Esophagus squamous epithelium (tissue), 4 donors: ENCODE results near the gene RAB11FIP5.

Experiments
- POLR2A ChIP-seq, 4 donors: fragments of 450-650 bp; IDR thresholded peaks; one replicate each; pipeline ENCODE4 v1.6.1; 2017; ENCODE audit warnings: antibody characterized with exemption in 4 of 4, mild to moderate bottlenecking in 4 of 4, moderate library complexity in 3 of 4
- TF ChIP-seq, protein P1 (sequence below), 6 experiments: fragments of 450-650 bp in 4 of 6; fragments of 200-600 bp in 2 of 6; sonication (generic) in 2 of 6; IDR thresholded peaks; one replicate each; pipeline ENCODE4 v1.5.1; 2016 to 2019; ENCODE audit warnings: antibody characterized with exemption in 6 of 6, mild to moderate bottlenecking in 4 of 6, moderate library complexity in 4 of 6

DNA sequence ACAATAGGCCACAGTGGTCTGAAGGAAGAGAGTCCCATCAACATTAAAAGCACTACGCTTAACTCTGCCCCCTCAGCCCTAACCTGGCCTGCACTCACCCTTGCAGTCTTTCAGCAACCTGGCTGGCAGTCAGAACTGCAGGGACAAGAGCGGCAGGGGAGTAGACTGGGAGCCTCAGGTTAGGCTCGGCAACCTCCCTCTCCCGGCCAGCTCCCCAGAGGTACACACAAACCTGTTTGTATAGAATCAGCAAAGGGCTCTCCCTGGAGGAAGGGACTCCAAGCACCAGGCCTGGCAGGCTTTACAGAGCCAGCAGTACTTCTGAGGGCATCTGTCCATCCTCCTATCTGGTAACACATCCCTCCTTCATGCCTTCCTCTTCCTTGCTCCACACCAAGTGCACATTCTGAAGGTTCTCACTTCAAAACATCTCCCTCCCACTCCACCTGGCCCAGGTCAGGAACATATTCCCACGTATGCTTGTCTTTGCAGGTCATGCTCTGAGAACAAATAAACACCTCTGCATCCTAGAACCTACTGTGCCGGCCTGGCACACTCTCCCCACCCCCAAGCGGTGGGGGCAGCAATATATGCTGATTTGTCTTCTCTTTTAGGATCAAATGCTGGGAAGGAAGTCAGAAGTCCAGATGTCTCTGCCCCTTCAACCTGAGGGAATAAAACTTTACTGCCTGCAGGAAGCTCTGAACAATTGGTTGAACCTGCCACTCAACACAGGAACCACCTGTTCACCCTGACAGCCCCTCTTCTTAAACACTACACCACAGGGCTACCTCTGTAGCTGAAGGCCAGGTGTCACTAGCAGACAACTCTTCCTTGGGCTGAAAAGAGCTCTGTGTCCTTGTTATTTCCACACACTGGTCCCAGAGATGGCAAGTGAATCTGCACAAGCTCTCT, 28.6 kb downstream of the RAB11FIP5 start:
- TF ChIP-seq, protein P1, sequence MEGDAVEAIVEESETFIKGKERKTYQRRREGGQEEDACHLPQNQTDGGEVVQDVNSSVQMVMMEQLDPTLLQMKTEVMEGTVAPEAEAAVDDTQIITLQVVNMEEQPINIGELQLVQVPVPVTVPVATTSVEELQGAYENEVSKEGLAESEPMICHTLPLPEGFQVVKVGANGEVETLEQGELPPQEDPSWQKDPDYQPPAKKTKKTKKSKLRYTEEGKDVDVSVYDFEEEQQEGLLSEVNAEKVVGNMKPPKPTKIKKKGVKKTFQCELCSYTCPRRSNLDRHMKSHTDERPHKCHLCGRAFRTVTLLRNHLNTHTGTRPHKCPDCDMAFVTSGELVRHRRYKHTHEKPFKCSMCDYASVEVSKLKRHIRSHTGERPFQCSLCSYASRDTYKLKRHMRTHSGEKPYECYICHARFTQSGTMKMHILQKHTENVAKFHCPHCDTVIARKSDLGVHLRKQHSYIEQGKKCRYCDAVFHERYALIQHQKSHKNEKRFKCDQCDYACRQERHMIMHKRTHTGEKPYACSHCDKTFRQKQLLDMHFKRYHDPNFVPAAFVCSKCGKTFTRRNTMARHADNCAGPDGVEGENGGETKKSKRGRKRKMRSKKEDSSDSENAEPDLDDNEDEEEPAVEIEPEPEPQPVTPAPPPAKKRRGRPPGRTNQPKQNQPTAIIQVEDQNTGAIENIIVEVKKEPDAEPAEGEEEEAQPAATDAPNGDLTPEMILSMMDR (IDR thresholded peaks at IDR 0.05): no peak
- no peak for TF ChIP-seq POLR2A (IDR thresholded peaks at IDR 0.05)
